ENCODE results near the gene PTPN7.
"Not testable (repeated sequence)": the region's sequence is repeated elsewhere in the genome, so short reads cannot be mapped to it uniquely, and the experiment has no call there.

Gene PTPN7

DNA sequence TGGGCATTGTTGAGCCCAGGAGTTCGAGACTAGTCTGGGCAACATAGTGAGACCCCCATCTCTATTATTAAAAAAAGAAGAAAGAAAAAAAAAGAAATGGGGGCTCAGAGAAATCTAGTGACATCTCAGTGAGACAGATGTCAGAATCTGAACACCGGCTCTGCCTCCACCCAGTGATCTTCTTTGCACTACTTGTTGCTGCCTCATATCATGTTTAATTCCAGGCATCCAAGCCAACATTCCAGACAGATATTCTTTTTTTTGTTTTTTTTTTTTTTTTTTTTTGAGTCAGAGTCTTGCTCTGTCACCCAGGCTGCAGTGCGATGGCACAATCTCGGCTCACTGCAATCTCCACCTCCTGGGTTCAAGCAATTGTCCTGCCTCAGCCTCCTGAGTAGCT lies 10.8 kb downstream of the PTPN7 start:
- DNase-seq: no peak

DNA sequence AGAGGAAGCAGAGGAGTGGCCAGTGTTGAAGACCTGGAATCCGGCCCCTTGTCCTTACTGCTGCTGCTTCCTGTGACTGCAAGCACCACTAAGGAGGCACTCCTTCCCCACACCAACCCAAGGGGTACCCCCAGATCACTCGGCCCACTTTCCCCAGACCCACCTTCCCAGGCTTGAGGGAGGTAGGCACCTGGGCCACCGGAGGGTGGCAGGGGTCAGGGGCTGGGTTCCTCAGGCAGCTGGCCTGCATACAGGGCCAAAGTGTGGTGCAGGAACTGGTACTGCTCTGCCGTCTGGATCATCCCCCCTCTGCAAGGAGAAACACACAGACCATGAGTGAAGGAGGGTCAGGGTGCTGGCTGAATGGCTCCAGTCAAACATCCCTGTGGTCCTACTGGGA lies 12.0 kb downstream of the PTPN7 start:
- DNase-seq: no peak

DNA sequence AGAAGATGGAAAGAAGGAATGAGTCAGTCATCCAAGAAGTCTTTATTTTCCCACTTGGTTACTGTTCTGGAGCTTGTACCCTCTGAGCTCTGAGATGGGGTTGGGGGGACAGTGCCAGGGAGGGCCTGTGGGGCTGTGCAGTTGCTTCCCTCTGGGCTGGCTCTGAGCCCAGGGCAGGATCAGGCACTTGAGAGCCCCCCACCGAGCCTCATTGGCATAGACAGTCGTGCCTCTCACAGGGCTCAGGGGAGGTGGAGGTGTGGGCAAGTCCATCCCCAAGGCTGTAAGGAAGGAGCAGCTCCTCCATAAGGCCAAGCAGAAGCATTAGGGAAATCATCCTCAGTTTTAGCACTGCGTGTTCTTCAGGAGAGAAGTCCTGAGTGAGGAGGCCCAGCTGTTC lies 13.4 kb downstream of the PTPN7 start:
- no peak for DNase-seq

DNA sequence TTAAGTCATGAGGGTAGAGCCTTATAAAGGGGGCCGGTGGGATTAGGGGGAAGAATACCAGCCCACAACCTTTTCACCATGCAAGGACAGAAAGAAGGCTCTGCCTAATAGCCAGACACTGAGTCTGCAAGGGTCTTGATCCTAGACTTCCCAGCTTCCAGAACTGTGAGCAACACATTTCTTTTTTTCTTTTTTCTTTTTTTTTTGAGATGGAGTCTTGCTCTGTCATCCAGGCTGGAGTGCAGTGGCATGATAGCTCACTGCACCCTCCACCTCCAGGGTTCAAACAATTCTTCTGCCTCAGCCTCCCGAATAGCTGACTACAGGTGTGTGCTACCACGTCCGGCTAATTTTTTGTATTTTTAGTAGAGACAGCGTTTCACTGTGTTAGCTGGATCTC lies 14.1 kb downstream of the PTPN7 start:
- DNase-seq: no peak

DNA sequence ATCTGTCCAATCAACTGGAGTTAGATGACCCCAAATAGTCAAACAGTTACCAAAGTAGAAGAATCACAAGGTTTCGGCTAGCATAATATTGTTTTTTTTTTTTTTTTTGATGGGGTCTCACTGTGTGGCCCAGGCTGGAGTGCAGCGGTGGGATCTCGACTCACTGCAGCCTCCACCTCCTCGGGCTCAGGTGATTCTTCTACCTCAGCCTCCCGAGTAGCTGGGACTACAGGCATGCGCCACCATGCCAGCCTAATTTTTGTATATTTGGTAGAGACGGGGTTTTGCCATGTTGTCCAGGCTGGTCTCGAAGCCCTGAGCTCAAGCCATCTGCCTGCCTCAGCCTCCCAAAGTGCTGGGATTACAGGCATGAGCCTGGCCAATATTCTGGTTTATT lies 14.7 kb downstream of the PTPN7 start:
- DNase-seq: not testable (repeated sequence)

DNA sequence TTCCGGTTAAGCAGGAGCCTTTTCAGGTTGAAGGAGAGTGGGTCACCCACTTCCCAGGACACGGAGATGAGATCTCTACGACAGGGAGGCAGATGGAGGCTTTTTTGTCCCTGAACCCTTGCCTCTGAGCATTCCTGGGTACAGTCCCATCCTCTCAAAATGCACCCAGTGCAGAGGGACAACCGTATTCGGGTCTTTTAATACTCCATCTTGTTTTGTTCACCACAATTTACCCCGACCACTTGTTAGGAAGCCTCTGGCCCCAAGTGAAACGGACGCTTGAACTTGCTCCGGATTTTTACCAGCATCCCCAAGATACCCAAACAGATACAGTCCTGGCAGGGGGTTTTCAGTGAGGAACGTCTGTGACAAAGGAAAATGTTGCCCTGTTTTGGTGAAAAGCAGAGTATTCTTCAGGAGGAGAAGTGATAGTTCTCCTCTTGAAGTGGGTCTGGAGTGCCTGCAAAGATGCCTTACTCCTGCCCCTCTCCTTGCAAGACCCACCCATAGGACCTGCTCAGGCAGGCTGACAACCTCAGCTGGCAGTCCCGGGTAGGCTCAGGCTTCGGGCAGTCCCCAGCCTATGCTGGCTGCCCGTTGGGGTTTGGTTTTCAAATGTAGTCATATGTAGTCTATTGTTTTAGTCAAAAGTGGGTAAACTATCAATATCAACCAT lies 15.2 kb downstream of the PTPN7 start:
- DNase-seq: peak; percentile 46 to 53

DNA sequence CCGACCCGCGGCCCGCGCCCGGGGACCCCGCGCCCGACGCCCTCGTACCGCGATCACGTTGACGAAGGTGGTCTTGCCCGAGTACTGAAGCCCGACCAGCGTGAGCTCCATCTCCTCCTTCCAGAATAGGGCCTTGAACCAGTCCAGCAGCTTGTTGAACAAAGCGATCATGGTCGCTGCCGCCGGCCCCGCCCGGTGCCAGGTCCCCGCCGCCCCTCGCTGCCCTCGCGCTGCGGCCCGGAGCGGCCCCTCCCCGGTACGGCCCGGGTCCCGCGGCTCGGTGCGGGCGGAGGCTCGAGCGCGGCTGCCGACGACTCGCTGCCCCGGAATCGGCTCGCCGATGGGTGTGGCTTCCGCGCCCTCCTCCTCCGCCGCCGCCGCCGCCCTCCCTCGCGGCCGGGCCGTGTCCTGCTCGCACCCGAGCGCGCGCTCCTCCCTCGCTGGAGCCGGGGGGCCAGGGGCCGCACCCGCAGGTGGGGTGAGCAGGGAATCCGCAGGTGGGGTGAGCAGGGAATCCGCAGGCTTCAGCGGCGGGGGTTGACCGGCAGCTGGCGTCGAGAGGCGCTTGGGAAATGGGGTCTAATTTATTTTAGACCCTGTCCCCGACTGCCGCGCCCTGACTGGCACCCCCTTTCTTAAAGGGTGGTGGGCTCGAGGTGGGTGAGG lies 15.9 kb downstream of the PTPN7 start, which contains the start of gene ARL8A:
ARL8A (minus strand) TSS at position 336 of the 666 bp plus-strand sequence; CDS start at position 171, 165 bp downstream.
- DNase-seq: peak; percentile 71 to 81

DNA sequence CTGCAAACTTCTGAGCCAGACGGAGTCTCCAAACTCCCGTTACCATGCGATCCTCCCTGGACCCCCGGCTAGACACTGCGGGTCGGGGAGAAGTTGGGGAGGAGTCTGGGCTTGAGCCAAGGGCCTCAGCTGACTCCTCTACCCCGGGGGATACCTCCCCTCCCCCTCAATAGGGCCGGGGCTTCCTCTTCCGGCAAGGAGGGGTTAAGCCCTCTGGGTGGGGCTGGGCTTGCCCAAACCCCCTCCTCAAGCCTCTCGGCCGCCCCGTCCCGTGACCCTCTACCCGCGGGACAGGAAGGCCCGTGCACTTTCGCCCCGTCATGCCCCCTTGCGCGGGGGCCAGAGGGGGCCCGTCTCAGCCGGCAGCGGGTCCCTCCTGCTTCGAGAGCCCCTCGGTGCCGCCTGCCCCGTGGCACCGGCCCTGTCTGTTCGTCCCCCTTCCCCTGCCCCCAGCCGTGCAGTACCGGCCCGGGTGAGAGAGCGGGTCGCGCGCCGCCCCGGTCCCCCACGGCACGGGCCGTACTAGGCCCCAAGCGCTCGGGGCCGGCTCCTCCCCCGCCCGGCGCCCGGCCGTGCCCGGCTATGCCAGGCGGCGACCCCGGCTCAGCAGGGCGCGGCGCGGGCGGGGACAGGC lies 16.5 kb downstream of the PTPN7 start:
- DNase-seq: peak; percentile 37 to 44

DNA sequence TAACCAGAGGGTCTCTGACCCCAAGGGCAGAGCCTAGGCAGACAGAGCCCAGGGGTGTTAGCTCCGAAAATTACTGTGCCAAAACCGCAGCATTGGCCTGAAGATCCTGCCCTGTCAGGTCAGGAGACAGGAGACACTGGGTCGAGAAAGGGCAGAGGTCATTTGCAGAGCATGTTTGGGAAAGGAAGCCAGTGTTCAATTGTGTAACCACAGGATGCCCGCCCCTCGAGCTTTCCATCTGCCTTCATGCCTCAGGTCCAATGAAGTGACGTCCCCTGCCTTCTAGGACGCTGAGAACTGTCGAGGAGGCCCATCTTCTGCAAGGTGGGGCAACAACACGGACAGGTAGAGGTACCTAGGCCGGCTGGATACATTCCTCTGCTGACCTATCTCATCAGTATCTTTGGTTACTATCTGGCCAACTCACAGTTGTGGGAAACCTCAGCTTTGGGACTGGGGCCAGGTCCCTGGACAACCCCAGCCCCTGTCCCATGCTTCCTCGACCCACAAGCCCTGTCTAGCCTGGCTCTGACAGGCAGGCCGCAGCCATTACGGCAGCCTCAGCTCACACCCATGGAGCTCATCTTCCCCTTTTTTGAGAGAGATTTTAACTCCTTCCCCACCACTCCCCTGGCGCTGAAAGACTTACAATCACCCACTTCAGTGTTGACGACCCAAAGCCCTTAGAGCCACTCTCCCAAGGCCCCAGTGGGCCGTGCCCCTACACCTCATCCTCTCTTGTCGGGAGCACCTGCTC lies 17.2 kb downstream of the PTPN7 start:
- peak; percentile 26 to 29 for DNase-seq

DNA sequence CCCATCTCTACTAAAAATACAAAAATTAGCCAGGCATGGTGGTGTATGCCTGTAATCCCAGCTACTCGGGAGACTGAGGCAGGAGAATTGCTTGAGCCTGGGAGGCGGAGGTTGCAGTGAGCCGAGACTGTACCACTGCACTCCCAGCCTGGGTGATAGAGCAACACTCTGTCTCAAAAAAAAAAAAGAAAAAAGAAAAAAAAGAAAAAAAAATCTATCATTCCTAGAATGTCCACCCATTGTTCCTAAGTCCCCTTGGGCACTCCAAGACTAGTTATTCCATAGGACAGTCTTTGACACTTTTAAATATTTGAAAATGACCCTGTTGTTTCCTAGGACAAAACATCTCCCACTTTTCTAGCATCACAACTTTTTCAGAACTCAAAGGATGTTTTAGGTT lies 18.9 kb downstream of the PTPN7 start:
- DNase-seq: not testable (repeated sequence)

DNA sequence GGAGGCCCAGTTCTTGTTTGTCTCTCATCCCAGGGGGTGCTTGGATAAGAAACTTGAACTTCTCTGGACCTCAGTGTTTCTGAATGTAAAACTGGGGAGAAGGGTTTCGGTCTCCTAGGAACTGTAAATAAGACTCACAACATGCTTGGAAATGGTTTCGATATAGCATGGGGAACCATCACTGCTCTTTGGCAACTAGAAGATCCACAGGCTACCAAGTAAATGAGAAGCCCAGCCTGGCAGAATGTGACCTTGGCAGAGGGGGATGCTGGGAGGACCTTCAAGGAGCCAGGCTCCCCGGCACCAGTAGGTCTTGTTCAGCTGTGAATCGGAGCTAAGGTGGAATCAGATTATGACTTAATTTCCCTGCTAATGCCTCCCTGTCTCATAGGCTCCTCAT lies 19.6 kb downstream of the PTPN7 start:
- no peak for DNase-seq

DNA sequence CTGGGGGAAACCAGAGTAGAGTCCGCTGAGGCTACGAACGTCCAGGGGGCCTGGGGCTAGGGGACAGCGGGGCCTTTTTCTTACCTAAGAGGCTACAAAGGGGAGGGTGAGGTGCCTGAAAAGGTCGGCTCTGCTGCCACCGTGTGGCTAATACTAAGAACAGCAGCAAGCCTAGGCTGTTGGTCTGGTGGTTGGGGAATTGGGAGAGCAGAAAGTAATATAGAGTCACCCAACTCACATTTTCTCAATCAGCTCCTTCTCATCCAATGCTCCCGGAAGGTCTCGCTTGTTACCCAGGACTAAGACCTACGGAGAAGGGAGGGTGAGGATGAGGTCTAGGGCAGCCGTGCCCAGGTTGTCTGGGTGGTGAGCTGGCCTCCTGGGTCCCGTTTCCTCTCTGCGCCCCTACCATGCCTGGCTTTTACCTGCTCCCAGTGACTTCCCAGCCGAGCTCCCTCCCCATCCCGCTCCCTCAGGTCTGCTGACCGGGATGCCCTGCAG lies 25.1 kb downstream of the PTPN7 start:
- DNase-seq: peak; percentile 53 to 58

DNA sequence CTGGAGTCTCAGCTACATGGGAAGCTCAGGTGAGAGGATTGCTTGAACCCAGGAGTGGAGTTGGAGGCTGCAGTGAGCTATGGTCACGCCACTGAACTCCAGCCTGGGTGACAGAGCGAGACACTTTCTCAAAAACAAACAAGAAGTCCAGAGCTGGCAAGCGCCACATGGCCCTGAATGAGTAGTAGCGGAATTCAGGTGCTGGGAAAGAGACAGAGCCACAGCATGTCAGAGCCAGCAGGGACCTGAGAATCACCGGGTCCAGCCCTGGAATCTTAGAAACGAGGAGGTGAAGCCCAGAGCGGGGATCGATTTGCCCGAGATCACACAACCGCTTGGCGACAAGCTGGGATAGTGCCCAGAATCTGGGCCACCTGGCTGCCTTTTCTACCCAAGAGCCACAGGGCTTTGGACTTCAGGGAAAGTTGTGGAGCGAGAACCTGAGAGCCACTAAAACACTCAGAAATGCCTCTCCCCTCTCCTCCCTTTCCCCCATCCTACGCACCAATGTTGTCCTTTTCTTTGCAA lies 25.7 kb downstream of the PTPN7 start:
- DNase-seq: no peak

DNA sequence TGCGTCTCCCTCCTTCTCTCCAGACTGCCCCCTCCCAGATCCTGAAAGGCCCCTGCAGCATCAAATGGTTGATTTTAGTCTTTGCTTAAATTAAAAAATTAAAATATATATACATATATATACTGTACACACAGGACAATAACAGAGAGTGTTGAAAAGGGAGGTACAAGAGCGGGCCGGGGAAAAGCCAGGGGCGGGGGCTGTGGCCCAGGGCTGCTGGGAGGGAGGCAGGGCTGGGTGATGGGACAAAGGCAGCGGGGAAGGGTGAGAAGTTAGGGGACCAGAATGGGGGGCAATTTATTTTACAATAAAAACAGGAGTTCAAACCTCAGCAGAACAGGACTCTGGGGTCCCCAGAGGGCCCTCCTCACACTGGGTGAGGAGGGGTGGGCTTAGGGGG lies 26.4 kb downstream of the PTPN7 start:
- no peak for DNase-seq

DNA sequence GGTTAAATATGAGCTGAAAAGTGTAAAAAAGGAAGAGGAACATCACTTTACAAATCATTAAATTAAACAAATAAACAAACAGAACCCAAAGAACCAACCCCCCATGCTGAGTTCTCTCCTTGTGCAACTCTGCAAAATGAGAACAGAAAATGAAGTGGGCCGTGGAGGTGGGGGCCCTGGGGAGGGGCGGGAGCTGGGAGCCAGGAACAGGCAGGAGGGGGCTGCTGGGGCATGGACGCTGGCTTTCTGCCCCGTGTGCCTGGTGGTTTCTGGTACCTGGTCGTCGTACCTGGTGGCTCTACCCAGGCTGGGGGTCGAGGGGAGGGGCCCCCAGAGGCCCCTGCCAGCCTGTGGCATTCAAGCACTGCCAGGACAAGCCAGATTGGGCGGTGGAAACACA lies 26.9 kb downstream of the PTPN7 start:
- DNase-seq: no peak

DNA sequence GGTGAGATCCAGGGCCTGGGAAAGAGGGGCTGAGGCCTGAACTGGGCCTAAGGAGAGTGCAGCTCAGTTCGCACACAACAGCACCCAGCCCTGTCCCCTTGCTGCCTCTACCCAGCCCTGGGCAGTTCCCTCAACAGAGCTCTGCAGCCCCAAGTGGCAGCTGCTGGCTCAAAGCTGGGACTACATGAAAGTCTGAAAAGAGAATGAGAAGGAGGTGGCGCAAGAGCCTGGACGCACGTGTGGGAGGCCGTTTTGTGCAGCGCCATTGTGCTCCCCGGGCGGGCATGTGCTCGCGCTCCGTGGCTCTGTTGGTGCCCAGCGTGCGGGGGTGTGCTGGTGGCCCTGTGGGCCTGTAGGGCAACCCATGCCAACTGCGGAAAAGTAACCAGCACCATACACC lies 27.4 kb downstream of the PTPN7 start:
- DNase-seq: no peak

DNA sequence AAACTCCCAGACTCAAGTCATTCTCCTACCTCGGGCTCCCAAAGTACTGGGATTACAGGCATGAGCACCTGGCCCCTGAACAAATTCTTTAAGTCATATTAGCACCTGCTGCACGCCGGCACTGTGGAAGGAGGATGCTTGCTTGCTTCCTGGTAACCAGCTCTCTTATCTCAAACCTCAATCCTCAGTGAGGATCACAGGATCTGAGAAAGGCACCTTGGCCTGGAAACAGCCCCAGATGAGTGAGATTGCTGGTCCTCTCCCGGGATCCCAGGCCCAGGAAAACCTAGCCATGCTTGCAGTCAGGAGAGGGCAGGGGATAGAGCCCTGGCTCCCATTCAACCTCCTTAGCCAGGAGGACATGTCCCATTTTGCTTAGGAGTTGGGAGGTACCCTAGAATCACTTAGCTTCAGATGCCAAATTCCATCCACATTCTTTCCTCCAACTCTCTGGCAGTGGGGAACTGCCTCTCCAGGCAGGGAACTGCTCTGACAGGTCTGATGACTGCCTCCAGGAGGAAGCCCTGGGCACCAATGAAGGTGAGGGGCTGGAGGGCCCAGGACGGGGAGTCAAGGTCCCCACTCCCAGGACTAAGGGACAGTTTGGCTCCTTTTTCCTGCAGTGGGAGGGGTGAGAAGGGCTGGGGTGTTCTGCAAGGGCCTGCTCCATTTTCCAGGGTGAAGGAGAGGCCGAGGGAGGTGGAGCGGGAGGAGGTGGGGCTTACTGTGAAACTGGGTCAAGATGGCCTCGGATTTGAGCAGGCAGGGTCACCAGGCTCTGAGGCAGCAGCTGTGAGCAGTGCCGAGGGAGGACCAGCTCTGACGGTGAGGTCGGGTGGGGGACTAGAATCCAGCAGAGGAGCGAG lies 28.2 kb downstream of the PTPN7 start:
- no peak for DNase-seq

DNA sequence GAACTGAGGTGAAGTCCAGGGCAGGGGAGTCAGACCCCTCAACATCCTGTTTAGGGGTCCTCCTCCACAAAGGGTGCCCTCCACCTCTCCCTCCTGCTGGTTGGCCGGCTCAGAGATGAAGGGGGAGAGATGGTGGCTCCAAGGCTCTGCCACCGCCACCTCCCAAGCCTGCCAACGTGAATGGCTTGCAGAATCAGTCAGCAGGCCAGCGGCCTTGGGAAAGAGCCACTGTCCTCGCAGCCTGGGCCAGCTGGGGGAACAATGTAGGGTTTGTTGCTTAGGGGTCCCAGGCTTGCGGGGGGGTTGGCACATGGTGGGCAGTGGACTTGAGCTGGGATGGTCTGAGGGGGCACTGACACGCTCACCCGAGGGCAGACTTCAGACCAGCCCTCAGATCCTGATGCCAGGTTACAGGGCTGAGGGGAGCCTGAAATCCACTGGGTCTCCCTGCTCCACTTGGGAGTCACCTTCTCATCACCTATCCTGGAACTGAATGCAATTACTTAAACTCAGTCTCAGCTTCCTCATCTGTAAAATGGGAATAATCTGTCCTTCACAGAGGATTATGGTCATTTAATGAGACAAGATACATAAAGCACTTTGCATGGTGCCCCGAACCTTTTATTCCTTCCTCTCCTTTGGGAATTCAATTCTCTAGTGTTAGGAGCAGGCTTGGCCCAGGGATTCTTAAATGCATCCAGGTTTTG lies 29.4 kb downstream of the PTPN7 start:
- no peak for DNase-seq

DNA sequence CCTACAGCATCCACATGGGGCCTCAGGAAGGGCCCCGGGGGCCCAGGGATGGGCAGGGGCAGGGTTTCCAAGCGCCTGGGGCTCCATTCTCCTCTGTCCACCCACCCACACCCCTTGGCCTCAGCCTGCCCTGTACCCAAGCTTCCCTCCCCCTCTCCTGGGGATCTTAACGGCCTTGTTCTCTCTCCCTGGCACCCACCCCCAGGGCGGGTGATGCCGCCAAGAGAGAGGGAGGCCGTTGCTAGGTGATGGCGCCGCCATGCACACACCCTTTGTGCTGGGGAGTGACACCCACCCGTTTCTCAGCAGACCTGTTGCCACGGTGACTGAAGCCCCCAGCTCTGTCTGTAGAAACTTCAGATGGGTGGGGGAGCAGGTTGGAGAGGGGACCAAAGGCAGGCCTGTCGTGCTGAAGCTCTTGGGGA lies 30.1 kb downstream of the PTPN7 start:
- DNase-seq: no peak

DNA sequence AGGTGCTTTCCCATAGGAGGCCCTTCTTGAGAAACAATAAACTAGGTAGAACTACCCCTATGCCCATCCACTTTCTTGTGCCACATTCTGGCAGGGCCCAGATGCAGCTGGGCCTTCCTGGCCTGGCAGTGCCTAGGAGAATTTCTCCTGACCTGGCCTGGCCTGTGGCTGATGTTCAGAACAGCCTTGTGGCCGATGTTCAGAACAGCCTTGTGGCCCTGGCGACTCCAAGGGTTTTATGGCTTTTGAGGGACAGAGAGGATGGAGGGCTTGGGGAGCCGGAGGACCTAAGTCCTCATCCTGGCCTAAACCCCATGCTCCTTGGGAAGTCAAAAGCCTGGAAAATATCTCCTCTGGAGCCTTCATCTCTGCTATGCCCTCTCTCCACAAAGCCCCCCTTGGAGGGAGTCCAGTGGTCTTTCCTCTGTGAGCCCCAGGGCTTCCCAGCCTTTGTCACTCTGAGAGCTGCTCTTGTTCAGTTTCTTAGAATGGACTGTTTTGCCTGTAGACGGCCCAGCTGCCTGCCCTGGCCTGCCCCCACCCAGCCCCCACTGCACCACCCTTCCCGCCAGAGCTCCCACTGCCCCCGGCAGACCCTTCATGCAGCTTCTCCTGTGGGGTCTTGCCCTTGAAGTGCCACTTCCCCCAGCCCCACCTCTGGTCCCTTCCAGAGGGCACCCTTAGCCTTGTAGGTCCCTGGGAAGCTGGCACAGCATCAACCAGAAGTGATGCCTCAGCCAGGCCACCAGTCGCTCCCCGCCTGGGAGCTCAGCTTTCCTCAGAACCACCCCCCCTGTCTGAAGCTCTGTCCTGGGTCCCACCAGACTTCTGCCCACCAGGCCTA lies 30.7 kb downstream of the PTPN7 start:
- no peak for DNase-seq

Measured in stimulated activated CD4-positive, alpha-beta T cell treated with anti-CD3 and anti-CD28 coated beads, Interleukin-2, amount 100 ng/mL, for 24 hours (primary cell).